Stimulated activated CD8-positive, alpha-beta memory T cell treated with anti-CD3 and anti-CD28 coated beads, Interleukin-4, amount 100 ng/mL, for 1 hour (primary cell): ENCODE measurements around the gene KIAA1549.
"Not testable (repeated sequence)": the region's sequence is repeated elsewhere in the genome, so short reads cannot be mapped to it uniquely, and the experiment has no call there.

Experiments used
- DNase-seq, 2 donors: peaks; one replicate each; pipeline ENCODE4 v3.0.0-alpha.2; 2020; ENCODE audit warnings: low read depth in 2 of 2, low spot score in 1 of 2

Gene KIAA1549

GRCh38 chr7:138945154-138945553 is 36.0 kb downstream of the KIAA1549 start:
- DNase-seq, result no peak

- no peak for DNase-seq
Observed at GRCh38 chr7:138944592-138944991, 36.6 kb downstream of the KIAA1549 start.

- DNase-seq, result no peak
Observed at GRCh38 chr7:138943061-138943460, 38.1 kb downstream of the KIAA1549 start.

- DNase-seq, result no peak
Observed at GRCh38 chr7:138941545-138941944, 39.6 kb downstream of the KIAA1549 start.

GRCh38 chr7:138940602-138941001 is 40.6 kb downstream of the KIAA1549 start:
- not testable (repeated sequence) for DNase-seq

- DNase-seq, result no peak
Observed at GRCh38 chr7:138937484-138937883, 43.7 kb downstream of the KIAA1549 start.

- DNase-seq, result no peak
Observed at GRCh38 chr7:138935465-138936011, 45.7 kb downstream of the KIAA1549 start.

- DNase-seq, result no peak
Observed at GRCh38 chr7:138934861-138935260, 46.3 kb downstream of the KIAA1549 start.

GRCh38 chr7:138934367-138934766 is 46.8 kb downstream of the KIAA1549 start:
- no peak for DNase-seq

- no peak for DNase-seq
Observed at GRCh38 chr7:138932870-138933269, 48.3 kb downstream of the KIAA1549 start.

GRCh38 chr7:138932427-138932826 is 48.8 kb downstream of the KIAA1549 start:
- no peak for DNase-seq

GRCh38 chr7:138929969-138930368 is 51.2 kb downstream of the KIAA1549 start:
- DNase-seq, result no peak

GRCh38 chr7:138926241-138926612 is 55.0 kb downstream of the KIAA1549 start:
- no peak for DNase-seq

- no peak for DNase-seq
Observed at GRCh38 chr7:138924501-138925225, 56.5 kb downstream of the KIAA1549 start.

- DNase-seq, result no peak
Observed at GRCh38 chr7:138921277-138921676, 59.9 kb downstream of the KIAA1549 start.

- no peak for DNase-seq
Observed at GRCh38 chr7:138919911-138920310, 61.3 kb downstream of the KIAA1549 start.

GRCh38 chr7:138919216-138919615 is 62.0 kb downstream of the KIAA1549 start:
- DNase-seq, result no peak

- no peak for DNase-seq
Observed at GRCh38 chr7:138918756-138919155, 62.4 kb downstream of the KIAA1549 start.

GRCh38 chr7:138918176-138918575 is 63.0 kb downstream of the KIAA1549 start:
- DNase-seq, result no peak

- no peak for DNase-seq
Observed at GRCh38 chr7:138917771-138918170, 63.4 kb downstream of the KIAA1549 start.

- DNase-seq, result no peak
Observed at GRCh38 chr7:138916731-138917130, 64.5 kb downstream of the KIAA1549 start.

GRCh38 chr7:138916275-138916674 is 64.9 kb downstream of the KIAA1549 start:
- no peak for DNase-seq

- no peak for DNase-seq
Observed at GRCh38 chr7:138913783-138914182, 67.4 kb downstream of the KIAA1549 start.
